AG10803 (cell line): ENCODE results near the gene LCK.

Experiments
- DNase-seq: peaks from one replicate; pipeline ENCODE4 v3.0.0; 2010; ENCODE audit warnings: low read depth
- H3K4me3 ChIP-seq: 2 replicates; pipeline ENCODE4 v1.5.1; 2011; ENCODE audit warnings: mild to moderate bottlenecking, low read length, control low read depth
- TF ChIP-seq, protein P1 (sequence below): conservative IDR thresholded peaks from 2 replicates; pipeline ENCODE4 v1.5.1; 2011; ENCODE audit warnings: mild to moderate bottlenecking, low read length, control low read depth, inconsistent platforms

LCK gene

DNA sequence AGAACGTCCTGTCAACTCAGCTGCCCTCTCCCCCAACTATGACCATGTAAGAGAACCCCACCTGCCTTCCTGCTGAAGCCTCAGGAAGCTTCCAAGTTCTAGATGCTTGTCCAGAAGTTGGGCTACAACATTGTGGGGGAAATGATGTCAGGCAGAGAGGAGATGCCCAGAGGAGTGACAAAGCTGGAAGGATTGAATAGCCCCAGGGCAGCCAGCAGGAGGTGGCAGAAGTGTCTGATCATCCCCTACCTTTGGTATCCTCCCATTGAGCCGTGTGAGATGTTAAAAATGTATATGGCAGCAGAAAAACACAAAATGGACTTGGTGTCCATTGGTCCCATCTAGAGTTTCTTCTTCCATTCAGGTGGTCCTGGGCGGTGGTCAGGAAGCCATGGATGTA, 22.3 kb upstream of the LCK start:
- H3K4me3 ChIP-seq = no peak overlapping the region
- TF ChIP-seq, protein P1, sequence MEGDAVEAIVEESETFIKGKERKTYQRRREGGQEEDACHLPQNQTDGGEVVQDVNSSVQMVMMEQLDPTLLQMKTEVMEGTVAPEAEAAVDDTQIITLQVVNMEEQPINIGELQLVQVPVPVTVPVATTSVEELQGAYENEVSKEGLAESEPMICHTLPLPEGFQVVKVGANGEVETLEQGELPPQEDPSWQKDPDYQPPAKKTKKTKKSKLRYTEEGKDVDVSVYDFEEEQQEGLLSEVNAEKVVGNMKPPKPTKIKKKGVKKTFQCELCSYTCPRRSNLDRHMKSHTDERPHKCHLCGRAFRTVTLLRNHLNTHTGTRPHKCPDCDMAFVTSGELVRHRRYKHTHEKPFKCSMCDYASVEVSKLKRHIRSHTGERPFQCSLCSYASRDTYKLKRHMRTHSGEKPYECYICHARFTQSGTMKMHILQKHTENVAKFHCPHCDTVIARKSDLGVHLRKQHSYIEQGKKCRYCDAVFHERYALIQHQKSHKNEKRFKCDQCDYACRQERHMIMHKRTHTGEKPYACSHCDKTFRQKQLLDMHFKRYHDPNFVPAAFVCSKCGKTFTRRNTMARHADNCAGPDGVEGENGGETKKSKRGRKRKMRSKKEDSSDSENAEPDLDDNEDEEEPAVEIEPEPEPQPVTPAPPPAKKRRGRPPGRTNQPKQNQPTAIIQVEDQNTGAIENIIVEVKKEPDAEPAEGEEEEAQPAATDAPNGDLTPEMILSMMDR = no peak
- no peak for DNase-seq

DNA sequence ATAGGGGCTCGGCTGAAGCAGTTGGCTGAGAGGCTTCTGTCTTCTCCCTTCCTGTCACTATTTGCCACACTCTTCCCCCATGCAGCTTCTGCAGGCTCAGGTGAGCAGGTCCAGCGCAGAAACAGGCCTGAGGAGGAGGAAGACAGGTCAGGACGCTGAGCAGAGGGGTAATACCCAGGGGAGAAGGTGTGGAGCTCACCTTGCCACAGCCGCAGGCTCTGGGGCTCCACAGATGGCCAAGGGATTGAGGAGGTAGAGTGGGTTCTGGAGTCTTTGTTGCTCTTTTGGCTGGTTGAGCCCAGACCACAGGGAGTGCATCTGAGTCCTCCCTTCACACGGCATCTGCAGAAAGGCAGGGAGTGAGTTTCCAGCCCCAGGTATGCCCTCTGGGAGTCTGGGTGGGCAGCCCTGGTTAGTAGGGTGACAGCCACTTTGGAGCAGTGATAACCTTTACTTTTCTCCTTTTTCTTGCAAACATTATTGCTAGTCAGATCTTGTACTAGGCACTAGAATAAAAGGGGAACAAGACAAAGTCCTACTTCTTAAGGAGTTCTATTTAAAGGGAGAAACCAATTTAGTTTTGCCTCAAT, 19.1 kb upstream of the LCK start:
- DNase-seq = no peak
- TF ChIP-seq, protein P1 = no peak
- H3K4me3 ChIP-seq = no peak overlapping the region

DNA sequence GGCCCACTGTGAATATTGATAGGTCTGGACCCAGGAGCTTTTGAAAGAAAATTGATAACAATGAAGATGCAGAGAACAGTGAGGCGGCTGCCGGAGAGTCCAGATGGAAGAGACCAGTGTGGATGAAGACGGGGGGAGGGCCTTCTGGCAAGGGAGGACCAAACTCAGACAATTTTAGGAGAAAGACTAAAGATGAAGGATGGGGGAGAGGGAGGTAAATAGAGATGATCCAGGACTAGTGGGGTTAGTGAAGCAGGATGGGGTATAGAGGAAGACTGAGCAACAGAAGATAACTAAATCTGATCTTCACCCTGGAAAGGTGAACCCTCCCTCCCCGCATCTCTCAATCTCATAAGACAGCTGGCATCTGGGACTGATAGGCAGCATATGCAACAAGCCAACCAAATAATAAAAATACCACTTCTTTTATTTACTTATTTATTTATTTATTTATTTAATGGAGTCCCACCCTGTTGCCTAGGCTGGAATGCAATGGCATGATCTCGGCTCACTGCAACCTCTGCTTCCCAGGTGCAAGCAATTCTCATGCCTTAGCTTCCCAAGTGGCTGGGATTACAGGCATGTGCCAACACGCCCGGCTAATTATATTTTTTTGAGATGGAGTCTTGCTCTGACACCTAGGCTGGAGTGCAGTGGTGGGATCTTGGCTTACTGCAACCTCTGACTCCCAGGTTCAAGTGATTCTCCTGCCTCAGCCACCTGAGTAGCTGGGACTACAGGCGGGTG, 18.3 kb upstream of the LCK start:
- no peak for DNase-seq
- TF ChIP-seq, protein P1 = no peak
- no peak overlapping the region for H3K4me3 ChIP-seq

DNA sequence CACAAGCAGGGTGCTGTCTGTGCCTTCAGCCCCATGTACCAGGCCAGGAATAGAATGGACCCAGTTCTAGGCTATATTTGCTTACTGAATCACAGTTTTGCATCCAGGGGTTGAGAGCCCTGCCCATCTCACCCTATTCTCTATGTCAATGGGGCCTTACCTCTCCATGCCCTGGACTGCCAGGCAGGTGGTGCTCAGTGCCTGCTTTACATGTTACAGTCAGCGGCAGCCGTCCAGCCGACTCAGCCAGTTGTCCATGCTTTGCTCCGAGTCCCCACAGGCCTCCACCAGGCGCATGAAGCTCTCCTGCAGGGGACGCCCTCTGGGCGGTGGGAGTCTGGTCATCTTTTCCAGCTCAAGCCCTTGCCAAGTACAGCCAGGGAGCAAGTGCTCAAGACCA, 16.3 kb upstream of the LCK start:
- DNase-seq = no peak
- no peak overlapping the region for H3K4me3 ChIP-seq
- TF ChIP-seq, protein P1 = no peak

DNA sequence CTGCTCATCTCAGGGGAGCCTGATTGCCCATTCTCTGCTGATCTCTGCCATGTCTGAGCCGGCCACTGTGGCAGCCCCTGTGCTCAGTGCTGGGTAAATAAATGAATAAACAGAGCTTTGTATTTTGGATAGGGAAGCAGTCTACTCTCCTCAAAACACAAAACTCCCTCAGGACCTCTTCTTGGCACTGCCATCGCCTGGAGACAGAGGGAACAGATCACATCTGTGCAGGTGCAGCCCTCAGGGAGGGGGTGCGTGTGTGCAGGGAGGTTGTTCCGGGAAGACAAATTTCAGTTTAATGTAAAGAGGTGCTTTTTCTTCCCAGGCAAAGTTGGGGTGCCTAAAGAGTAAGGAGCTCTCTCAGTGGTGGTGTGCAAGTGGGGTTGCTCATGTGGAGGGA, 11.7 kb upstream of the LCK start:
- DNase-seq = no peak
- H3K4me3 ChIP-seq = no peak overlapping the region

DNA sequence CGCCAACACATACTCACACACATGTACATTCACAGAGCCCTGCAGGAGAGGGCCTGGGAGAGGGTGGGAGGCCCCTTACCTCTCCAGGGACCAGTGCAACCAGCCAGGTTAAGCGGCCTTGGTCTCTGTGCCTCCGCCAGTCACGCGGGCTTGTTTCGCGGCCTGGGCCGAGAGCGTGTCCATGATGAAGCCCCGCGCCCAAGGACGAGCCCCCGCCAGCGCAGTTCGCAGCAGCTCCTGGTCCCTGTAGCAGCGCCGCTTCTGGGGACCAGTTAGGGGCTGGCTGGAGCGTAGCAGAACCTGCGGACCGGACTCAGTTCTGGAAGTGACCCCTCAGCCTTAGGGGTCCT, 11.3 kb upstream of the LCK start:
- DNase-seq = no peak
- peak overlapping the region; percentile 79 for H3K4me3 ChIP-seq
- TF ChIP-seq, protein P1 = no peak

More for the DNA sequence above, 11.7 kb upstream of the LCK start:
- TF ChIP-seq, protein P1 = no peak
